ENCODE results near the gene SOX11. TPM values are rescaled to one million over a fixed set of nuclear protein-coding genes. Genes with fewer than 3 reads are reported as not detected.

Gene SOX11
- total and polyA plus RNA-seq, 9 donors, result 0.01 to 0.03 TPM; not detected in 7

DNA sequence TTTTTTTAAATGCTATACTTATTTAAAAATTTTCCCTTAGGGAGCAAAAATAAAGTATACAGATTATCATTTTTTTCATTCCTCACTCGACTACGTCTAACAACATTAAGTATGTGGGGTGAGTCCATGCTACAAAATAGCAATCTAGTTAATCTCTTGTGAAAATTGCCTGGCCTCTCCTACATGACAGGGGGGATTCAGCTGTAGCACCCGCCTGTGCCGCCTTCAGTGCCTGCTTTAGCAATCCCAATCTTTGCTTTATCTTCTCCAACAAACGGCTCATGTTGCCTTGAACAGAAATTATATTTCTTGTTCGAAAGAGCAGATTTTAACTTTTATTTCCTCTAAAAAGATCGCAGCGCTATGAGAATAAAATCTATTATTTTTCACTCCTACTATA lies 2.4 kb upstream of the SOX11 start:
- peaks cover 6% of the 10 kb centered on the region for H3K4me1 ChIP-seq (ENCODE audit: insufficient read depth)
- H3K9me3 ChIP-seq, result no peaks in the 10 kb centered on the region
- H3K27ac ChIP-seq, result no peak overlapping the region
- intact Hi-C loops (cut with DNase I), result no loop called here
- no peaks in the 10 kb centered on the region for H3K27me3 ChIP-seq
- no peak for DNase-seq
- no peak overlapping the region for H3K4me3 ChIP-seq
- no peaks in the 10 kb centered on the region for H3K36me3 ChIP-seq
- TF ChIP-seq EP300 (IDR thresholded peaks at IDR 0.05) (no peak), POLR2A (IDR thresholded peaks at IDR 0.05) (no peak)
- TF ChIP-seq, protein P1, sequence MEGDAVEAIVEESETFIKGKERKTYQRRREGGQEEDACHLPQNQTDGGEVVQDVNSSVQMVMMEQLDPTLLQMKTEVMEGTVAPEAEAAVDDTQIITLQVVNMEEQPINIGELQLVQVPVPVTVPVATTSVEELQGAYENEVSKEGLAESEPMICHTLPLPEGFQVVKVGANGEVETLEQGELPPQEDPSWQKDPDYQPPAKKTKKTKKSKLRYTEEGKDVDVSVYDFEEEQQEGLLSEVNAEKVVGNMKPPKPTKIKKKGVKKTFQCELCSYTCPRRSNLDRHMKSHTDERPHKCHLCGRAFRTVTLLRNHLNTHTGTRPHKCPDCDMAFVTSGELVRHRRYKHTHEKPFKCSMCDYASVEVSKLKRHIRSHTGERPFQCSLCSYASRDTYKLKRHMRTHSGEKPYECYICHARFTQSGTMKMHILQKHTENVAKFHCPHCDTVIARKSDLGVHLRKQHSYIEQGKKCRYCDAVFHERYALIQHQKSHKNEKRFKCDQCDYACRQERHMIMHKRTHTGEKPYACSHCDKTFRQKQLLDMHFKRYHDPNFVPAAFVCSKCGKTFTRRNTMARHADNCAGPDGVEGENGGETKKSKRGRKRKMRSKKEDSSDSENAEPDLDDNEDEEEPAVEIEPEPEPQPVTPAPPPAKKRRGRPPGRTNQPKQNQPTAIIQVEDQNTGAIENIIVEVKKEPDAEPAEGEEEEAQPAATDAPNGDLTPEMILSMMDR (IDR thresholded peaks at IDR 0.05), result no peak
- 66 to 74% (median 69%) methylated on average over 8 of the region's 8 CpGs for WGBS, 3 donors

DNA sequence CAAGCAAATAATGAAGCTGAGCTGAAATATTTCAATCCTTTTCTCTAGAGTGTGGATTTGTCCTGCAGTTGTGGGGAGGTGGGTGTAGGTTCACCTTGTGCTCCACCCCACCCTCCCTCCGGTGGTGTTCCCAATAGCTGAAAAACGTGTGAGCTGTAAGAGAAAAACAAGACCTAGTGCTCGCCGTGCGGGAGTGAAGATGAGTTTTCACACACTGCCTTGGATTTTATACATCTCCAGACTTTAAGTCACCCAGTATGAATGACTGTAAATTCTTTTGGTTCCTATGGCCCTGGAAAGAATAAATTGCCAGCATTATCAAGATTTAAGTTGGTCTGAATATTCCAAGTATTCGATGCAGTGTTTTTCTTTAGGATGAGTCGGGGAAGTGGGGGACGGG lies 1.9 kb upstream of the SOX11 start:
- intact Hi-C loops (cut with DNase I), result no loop called here
- H3K4me3 ChIP-seq, result no peak overlapping the region
- DNase-seq, result no peak

DNA sequence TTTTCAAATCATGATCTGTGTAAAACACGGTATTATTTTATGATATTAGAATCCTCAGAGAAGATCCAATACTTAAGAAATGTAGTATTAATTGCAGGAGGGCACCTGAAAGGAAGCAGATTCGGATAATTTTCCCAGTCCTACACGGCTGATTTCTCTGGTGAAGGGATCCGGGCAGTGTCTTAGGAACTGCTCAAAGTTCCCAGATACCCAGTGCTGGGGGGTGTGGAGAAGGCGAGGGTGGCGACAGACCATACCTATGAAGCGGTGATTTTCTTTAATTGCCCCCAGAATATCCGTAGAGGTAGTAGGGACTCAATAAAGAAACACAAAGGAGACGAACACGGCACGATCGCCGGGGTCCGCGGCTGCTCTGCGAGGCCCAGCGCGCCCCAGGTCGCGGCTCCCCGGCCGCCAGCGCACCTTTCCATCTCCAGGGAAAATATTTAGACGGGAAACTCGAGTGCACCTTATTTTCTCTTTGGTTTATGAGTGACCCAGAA lies 1.4 kb upstream of the SOX11 start:
- TF ChIP-seq POLR2A (IDR thresholded peaks at IDR 0.05) (no peak), EP300 (IDR thresholded peaks at IDR 0.05) (no peak)
- Histone ChIP-seq H3K27me3 (no peaks in the 10 kb centered on the region), H3K4me3 (no peak overlapping the region), H3K27ac (no peak overlapping the region), H3K4me1 (ENCODE audit: insufficient read depth) (peaks cover 6% of the 10 kb centered on the region), H3K9me3 (no peaks in the 10 kb centered on the region), H3K36me3 (no peaks in the 10 kb centered on the region)
- DNase-seq, result no peak
- 6 to 9% (median 7%) methylated on average over 25 of the region's 25 CpGs for WGBS, 3 donors
- intact Hi-C loops (cut with DNase I), result no loop called here

More for the DNA sequence above, 1.9 kb upstream of the SOX11 start:
- Histone ChIP-seq H3K36me3 (no peaks in the 10 kb centered on the region), H3K27me3 (no peaks in the 10 kb centered on the region), H3K27ac (no peak overlapping the region), H3K9me3 (no peaks in the 10 kb centered on the region), H3K4me1 (ENCODE audit: insufficient read depth) (peaks cover 6% of the 10 kb centered on the region)
- TF ChIP-seq EP300 (IDR thresholded peaks at IDR 0.05) (no peak), POLR2A (IDR thresholded peaks at IDR 0.05) (no peak)
- TF ChIP-seq, protein P1 (IDR thresholded peaks at IDR 0.05), result no peak
- WGBS, 3 donors, result 38 to 44% (median 41%) methylated on average over 8 of the region's 8 CpGs

DNA sequence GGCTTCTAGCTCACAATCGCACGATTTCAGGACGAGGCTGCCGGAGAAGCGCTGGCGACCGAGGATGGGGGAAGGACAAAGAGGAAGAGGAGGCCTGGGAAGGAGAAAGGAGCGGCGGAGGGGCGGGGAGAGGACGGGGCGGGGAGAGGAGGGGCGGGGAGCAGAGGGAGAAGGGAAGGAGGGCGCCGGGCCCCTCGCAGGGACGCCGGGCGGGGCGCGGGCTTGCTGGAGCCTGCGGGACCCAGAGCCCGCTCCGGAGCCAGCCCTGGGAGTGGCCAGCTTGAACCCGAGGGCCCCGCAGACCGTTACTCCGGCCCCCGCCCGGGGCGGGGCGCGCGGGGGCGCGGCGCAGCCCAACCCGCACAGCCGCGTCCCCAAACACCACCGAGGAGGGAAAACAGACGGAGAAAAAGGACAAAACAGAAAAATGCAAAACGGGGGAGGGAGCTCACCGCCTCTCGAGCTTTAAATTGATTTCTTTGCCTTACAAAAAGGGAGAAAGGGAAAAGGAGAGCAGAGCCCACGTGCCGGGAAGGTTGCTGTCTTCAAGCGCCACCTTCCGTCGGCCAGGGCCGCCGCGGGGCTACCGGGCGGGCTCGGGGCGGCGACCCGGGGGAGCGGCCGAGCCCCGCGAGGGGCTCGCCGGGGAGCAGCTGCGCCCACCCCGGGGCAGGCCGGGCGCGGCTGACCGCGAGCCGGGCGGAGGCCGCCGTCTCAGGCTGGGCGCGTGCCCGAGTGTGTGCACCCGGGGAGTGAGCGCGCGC lies 781 bp upstream of the SOX11 start:
- Histone ChIP-seq H3K27ac (no peak overlapping the region), H3K36me3 (no peaks in the 10 kb centered on the region), H3K27me3 (no peaks in the 10 kb centered on the region), H3K4me1 (ENCODE audit: insufficient read depth) (peaks cover 6% of the 10 kb centered on the region), H3K9me3 (no peaks in the 10 kb centered on the region), H3K4me3 (no peak overlapping the region)
- WGBS, 3 donors, result 1 to 2% (median 2%) methylated on average over 67 to 83 of the region's 83 CpGs
- intact Hi-C loops (cut with DNase I), result no loop called here
- TF ChIP-seq POLR2A (IDR thresholded peaks at IDR 0.05) (no peak), EP300 (IDR thresholded peaks at IDR 0.05) (no peak)
- TF ChIP-seq, protein P1 (IDR thresholded peaks at IDR 0.05), result no peak
- no peak for DNase-seq

Measured in ovary (tissue), 9 donors.